OCI-LY7 (cell line): ENCODE results near the gene C6orf132.

Experiments
- EZH2phosphoT487 ChIP-seq: fragments of 200-600 bp; sonication (generic); IDR thresholded peaks from 2 replicates; pipeline ENCODE4 v1.6.1; 2018; ENCODE audit warnings: low read depth, borderline replicate concordance, mild to moderate bottlenecking, mixed run types, antibody characterized with exemption, low read length, moderate library complexity, mixed read lengths
- TF ChIP-seq, protein P1 (sequence below): fragments of 200-600 bp; sonication (generic); conservative IDR thresholded peaks from 2 replicates; pipeline ENCODE4 v1.5.1; 2014; ENCODE audit warnings: mild to moderate bottlenecking, antibody characterized with exemption, low read length, moderate library complexity, mixed read lengths

DNA sequence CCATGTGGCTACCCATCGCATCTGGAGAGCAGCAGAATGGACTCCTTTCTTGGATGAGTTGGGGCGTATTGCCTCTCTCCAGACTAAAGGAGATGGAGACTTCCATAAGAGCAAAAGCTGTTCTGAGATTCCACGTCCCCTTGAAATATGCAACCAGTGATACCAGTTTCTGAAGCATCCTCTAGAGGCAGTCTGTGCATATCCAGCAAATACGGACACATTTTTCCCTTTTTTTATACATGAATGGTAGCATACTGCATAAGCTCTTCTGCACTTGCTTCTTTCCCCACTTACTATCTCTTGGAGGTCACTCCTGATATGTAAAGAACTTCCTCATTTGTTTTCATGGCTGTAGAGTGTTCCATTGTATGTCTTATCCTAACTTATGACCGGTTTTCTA lies 57.5 kb downstream of the C6orf132 start:
- TF ChIP-seq, protein P1, sequence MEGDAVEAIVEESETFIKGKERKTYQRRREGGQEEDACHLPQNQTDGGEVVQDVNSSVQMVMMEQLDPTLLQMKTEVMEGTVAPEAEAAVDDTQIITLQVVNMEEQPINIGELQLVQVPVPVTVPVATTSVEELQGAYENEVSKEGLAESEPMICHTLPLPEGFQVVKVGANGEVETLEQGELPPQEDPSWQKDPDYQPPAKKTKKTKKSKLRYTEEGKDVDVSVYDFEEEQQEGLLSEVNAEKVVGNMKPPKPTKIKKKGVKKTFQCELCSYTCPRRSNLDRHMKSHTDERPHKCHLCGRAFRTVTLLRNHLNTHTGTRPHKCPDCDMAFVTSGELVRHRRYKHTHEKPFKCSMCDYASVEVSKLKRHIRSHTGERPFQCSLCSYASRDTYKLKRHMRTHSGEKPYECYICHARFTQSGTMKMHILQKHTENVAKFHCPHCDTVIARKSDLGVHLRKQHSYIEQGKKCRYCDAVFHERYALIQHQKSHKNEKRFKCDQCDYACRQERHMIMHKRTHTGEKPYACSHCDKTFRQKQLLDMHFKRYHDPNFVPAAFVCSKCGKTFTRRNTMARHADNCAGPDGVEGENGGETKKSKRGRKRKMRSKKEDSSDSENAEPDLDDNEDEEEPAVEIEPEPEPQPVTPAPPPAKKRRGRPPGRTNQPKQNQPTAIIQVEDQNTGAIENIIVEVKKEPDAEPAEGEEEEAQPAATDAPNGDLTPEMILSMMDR: peak; percentile 44
- TF ChIP-seq EZH2phosphoT487: no peak
